WTC11 (cell line): Measurements from ENCODE around the gene ORM2. TPM values are rescaled to one million over a fixed set of nuclear protein-coding genes. Genes with fewer than 3 reads are reported as not detected.

Source experiments
- ATAC-seq: fragments of 200-7000 bp; cut with Tn5 transposase; 2 replicates; pipeline ENCODE4 v1.10.0; 2021; ENCODE audit warnings: mild to moderate bottlenecking, moderate library complexity
- CTCF ChIA-PET: fragments of 300-600 bp; sonication (Branson Sonifier 250); formaldehyde crosslinking; loops from one replicate; lab custom pipeline; 2021; ENCODE audit warnings: antibody characterized with exemption; lab: Charles Lee
- POLR2A ChIA-PET: fragments of 350-600 bp; sonication (Branson Sonifier 250); formaldehyde crosslinking; loops from one replicate; lab custom pipeline; 2021; ENCODE audit warnings: antibody characterized with exemption; lab: Charles Lee
- DNase-seq: peaks from one replicate; pipeline ENCODE4 v3.0.0; 2021; ENCODE audit warnings: low spot score
- H3K27ac Mint-ChIP-seq: 2 replicates; pipeline ENCODE4 v1.8.0; 2021; ENCODE audit warnings: mixed read lengths
- H3K27me3 Mint-ChIP-seq: 2 replicates; pipeline ENCODE4 v1.8.0; 2021; ENCODE audit warnings: low read depth, mild to moderate bottlenecking, moderate library complexity, mixed read lengths
- H3K36me3 Mint-ChIP-seq: 2 replicates; pipeline ENCODE4 v1.8.0; 2021; ENCODE audit warnings: mixed read lengths
- H3K4me1 Mint-ChIP-seq: 2 replicates; pipeline ENCODE4 v1.8.0; 2022; ENCODE audit warnings: mixed read lengths
- H3K4me3 Mint-ChIP-seq: 2 replicates; pipeline ENCODE4 v1.8.0; 2021; ENCODE audit warnings: mild to moderate bottlenecking, moderate library complexity, mixed read lengths
- H3K9me3 Mint-ChIP-seq: 2 replicates; pipeline ENCODE4 v1.8.0; 2021; ENCODE audit warnings: mixed read lengths
- CREB1 ChIP-seq: sonication (generic); formaldehyde crosslinking; IDR thresholded peaks from 2 replicates; pipeline ENCODE4 v1.8.0; 2023; ENCODE audit warnings: mild to moderate bottlenecking, missing genetic modification reagents
- CTCF ChIP-seq: fragments of 200-600 bp; IDR thresholded peaks from 2 replicates; pipeline ENCODE4 v1.8.0; 2022; ENCODE audit warnings: antibody characterized with exemption
- E2F4 ChIP-seq: sonication (generic); formaldehyde crosslinking; IDR thresholded peaks from 2 replicates; pipeline ENCODE4 v1.8.1; 2022; ENCODE audit warnings: low read depth, mild to moderate bottlenecking, moderate library complexity, missing genetic modification reagents, borderline replicate concordance
- EMX1 ChIP-seq: fragments of 250-450 bp; sonication (Bioruptor Pico); IDR thresholded peaks from 2 replicates; pipeline ENCODE4 v1.8.0; 2021; ENCODE audit warnings: mild to moderate bottlenecking
- ESRRA ChIP-seq: sonication (generic); formaldehyde crosslinking; IDR thresholded peaks from 2 replicates; pipeline ENCODE4 v1.8.1; 2022; ENCODE audit warnings: mild to moderate bottlenecking, missing genetic modification reagents, borderline replicate concordance
- FOXJ3 ChIP-seq: sonication (generic); formaldehyde crosslinking; IDR thresholded peaks from 2 replicates; pipeline ENCODE4 v1.9.0; 2021; ENCODE audit warnings: missing genetic modification reagents, mild to moderate bottlenecking, borderline replicate concordance
- FOXK1 ChIP-seq: sonication (generic); formaldehyde crosslinking; IDR thresholded peaks from 2 replicates; pipeline ENCODE4 v1.8.0; 2022; ENCODE audit warnings: mild to moderate bottlenecking, moderate library complexity, missing genetic modification reagents
- GABPB1 ChIP-seq: sonication (generic); formaldehyde crosslinking; IDR thresholded peaks from 2 replicates; pipeline ENCODE4 v1.8.1; 2023; ENCODE audit warnings: mild to moderate bottlenecking, missing genetic modification reagents
- IRF1 ChIP-seq: sonication (generic); formaldehyde crosslinking; IDR thresholded peaks from 2 replicates; pipeline ENCODE4 v1.8.0; 2023; ENCODE audit warnings: missing genetic modification reagents
- JAZF1 ChIP-seq: fragments of 250-450 bp; sonication (Bioruptor Pico); IDR thresholded peaks from 2 replicates; pipeline ENCODE4 v1.9.0; 2021; ENCODE audit warnings: moderate library complexity, mild to moderate bottlenecking, inconsistent platforms
- PRDM15 ChIP-seq: sonication (generic); formaldehyde crosslinking; IDR thresholded peaks from 2 replicates; pipeline ENCODE4 v1.8.0; 2022; ENCODE audit warnings: missing genetic modification reagents
- SMAD4 ChIP-seq: sonication (generic); formaldehyde crosslinking; IDR thresholded peaks from 2 replicates; pipeline ENCODE4 v1.8.0; 2022; ENCODE audit warnings: mild to moderate bottlenecking, missing genetic modification reagents
- TEAD4 ChIP-seq: sonication (generic); formaldehyde crosslinking; IDR thresholded peaks from 2 replicates; pipeline ENCODE4 v1.8.0; 2022; ENCODE audit warnings: mild to moderate bottlenecking, missing genetic modification reagents
- USF1 ChIP-seq: sonication (generic); formaldehyde crosslinking; IDR thresholded peaks from 2 replicates; pipeline ENCODE4 v1.8.0; 2022; ENCODE audit warnings: mild to moderate bottlenecking, missing genetic modification reagents
- ZBTB43 ChIP-seq: sonication (generic); formaldehyde crosslinking; IDR thresholded peaks from 2 replicates; pipeline ENCODE4 v1.8.1; 2023; ENCODE audit warnings: mild to moderate bottlenecking, missing genetic modification reagents
- ZNF219 ChIP-seq: sonication (generic); formaldehyde crosslinking; IDR thresholded peaks from 2 replicates; pipeline ENCODE4 v1.8.0; 2023; ENCODE audit warnings: missing genetic modification reagents, mild to moderate bottlenecking, borderline replicate concordance
- ZNF416 ChIP-seq: fragments of 250-450 bp; sonication (Bioruptor Pico); IDR thresholded peaks from 2 replicates; pipeline ENCODE4 v1.9.0; 2021; ENCODE audit warnings: mild to moderate bottlenecking, inconsistent platforms
- ZSCAN18 ChIP-seq: fragments of 250-450 bp; sonication (Bioruptor Pico); IDR thresholded peaks from 2 replicates; pipeline ENCODE4 v2.1.2; 2022; ENCODE audit warnings: mild to moderate bottlenecking, moderate library complexity
- total RNA-seq: library from RNA; stranded (reverse); gene quantifications from 3 replicates; pipeline ENCODE4 v1.2.3, GENCODE V29; 2021

The ORM2 gene
- total RNA-seq, 1 experiment from 2014 or later = 1.6 TPM

- no peak for TF ChIP-seq ZBTB43 (CRISPR knock-in tag)
- TF ChIP-seq E2F4 = no peak
- TF ChIP-seq FOXK1 (CRISPR knock-in tag) = no peak
- TF ChIP-seq JAZF1 = no peak
- TF ChIP-seq IRF1 = no peak
Observed at GRCh38 chr9:114313186-114313585, 16.5 kb upstream of the ORM2 start (continued).

GRCh38 chr9:114314256-114314867 is 15.3 kb upstream of the ORM2 start:
- CTCF ChIA-PET = interaction anchor here (0.9 to 1.8 kb wide), 5 partner anchors 23 to 232 kb away, joined by 3 to 10 read pairs (median 5); no protein-coding TSS in a partner anchor
- Mint-ChIP-seq H3K36me3 (0 out of 2 replicates have a peak, but pooled peaks cover 4% of the 10 kb centered on the region), H3K4me1 (0 out of 2 replicates have a peak, but pooled peaks cover 3% of the 10 kb centered on the region), H3K9me3 (peaks cover 5% of the 10 kb centered on the region; the same call in 1 of the 2 replicates), H3K4me3 (no peak overlapping the region), H3K27ac (no peak overlapping the region), H3K27me3 (peaks cover 5% of the 10 kb centered on the region)
- POLR2A ChIA-PET = no interaction called here
- TF ChIP-seq ZNF416 = 0 out of 2 replicates have a peak, but pooled peaks have one; percentile 25
- TF ChIP-seq ZSCAN18 = no peak
- TF ChIP-seq ESRRA = no peak
- no peak for TF ChIP-seq TEAD4 (CRISPR knock-in tag)
- no peak for ATAC-seq
- no peak for DNase-seq

GRCh38 chr9:114314881-114315722 is 14.6 kb upstream of the ORM2 start:
- CTCF ChIA-PET = interaction anchor here (0.9 to 1.8 kb wide), 4 partner anchors 24 to 232 kb away, joined by 3 to 10 read pairs (median 6); no protein-coding TSS in a partner anchor
- Mint-ChIP-seq H3K9me3 (peaks cover 5% of the 10 kb centered on the region; the same call in 1 of the 2 replicates), H3K36me3 (0 out of 2 replicates have a peak, but pooled peaks cover 3% of the 10 kb centered on the region), H3K4me1 (0 out of 2 replicates have a peak, but pooled peaks cover 3% of the 10 kb centered on the region), H3K4me3 (no peak overlapping the region), H3K27ac (no peak overlapping the region), H3K27me3 (peaks cover 5% of the 10 kb centered on the region)
- POLR2A ChIA-PET = no interaction called here
- DNase-seq (no peak), ATAC-seq (no peak)
- TF ChIP-seq PRDM15 (no peak), SMAD4 (no peak), EMX1 (CRISPR knock-in tag) (no peak), GABPB1 (no peak), ZNF219 (CRISPR knock-in tag) (no peak), CREB1 (no peak), FOXJ3 (no peak), USF1 (CRISPR knock-in tag) (no peak), CTCF (no peak)
